Germinal center (tissue), 1 donor: ENCODE data around the gene SCMH1.
A peak's percentile ranks its signal among the peaks of the same experiment; 100 is the strongest.
"Not testable (repeated sequence)": the region's sequence is repeated elsewhere in the genome, so short reads cannot be mapped to it uniquely, and the experiment has no call there.

ENCODE experiments used
- DNase-seq: peaks from one replicate; pipeline ENCODE4 v3.0.0; 2012; ENCODE audit warnings: mixed read lengths, low spot score

Gene SCMH1

DNA sequence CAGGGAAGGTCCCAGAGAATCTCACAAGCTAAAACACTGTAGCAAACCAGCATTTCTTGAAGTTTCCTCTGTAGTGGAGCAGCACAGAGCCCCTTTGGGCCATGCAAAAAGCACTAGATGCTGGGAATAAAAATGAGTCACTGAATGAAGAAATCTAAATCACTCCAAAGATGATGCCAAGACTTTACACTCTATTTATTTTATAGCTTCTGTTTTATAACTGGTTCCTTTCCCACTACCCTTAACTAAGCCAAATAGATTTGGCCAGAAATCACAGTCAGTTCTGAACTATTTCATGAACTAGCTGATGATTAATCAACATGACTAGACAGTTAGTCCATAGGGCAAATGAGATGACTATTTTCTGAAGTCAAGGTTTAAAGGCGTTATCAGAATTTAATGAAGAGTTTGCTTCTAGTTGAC is 89.5 kb downstream of the SCMH1 start:
- no peak for DNase-seq

GRCh38 chr1:41151846-41152245 is 90.3 kb downstream of the SCMH1 start:
- DNase-seq = no peak

GRCh38 chr1:41149570-41149969 is 92.5 kb downstream of the SCMH1 start:
- DNase-seq = no peak

- no peak for DNase-seq
Observed at GRCh38 chr1:41144285-41144684, 97.8 kb downstream of the SCMH1 start.

DNA sequence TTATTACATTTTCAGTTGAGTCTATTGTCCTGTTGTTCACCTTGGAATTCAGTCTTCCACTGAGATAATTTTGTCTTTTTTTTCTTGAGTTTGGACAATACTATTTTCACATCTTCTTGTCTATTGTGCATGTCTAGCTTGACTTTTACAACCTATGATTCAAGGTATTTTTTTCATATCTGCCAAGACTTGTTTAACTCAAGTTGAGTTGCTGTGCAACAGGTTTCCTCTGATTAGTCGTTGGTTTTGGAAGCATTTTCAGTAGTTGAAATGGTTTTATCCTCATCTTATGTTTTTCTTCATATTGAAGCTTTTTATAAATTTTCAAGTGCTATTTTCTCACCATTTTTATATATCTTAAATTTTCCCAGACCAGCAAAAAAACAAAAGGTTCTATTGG is 103.6 kb downstream of the SCMH1 start:
- no peak for DNase-seq

- no peak for DNase-seq
Observed at GRCh38 chr1:41135196-41135947, 106.7 kb downstream of the SCMH1 start.

GRCh38 chr1:41134325-41134724 is 107.8 kb downstream of the SCMH1 start:
- DNase-seq = not testable (repeated sequence)

GRCh38 chr1:41122851-41123518 is 119.1 kb downstream of the SCMH1 start:
- peak; percentile 10 for DNase-seq

GRCh38 chr1:41122148-41122547 is 120.0 kb downstream of the SCMH1 start:
- no peak for DNase-seq

DNA sequence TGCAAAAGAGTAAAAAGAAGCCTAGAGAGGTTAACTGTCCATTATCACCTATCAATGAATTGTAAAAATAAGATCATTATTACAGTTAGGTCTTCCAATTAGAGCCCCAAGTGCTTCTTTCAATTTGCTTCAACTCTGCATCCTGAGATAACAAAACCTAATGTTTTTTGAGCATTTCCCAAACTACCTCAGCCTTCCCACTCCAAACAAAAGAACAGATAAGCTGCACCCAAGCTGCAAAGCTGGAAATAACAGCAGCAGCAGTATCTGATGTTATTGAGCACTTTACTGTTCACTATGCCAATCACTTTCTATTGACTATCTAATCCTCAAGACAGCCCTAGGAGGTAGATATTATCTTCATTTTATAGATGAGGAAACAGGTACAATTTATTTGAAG is 123.5 kb downstream of the SCMH1 start:
- DNase-seq = no peak

GRCh38 chr1:41117241-41117640 is 124.9 kb downstream of the SCMH1 start:
- not testable (repeated sequence) for DNase-seq

DNA sequence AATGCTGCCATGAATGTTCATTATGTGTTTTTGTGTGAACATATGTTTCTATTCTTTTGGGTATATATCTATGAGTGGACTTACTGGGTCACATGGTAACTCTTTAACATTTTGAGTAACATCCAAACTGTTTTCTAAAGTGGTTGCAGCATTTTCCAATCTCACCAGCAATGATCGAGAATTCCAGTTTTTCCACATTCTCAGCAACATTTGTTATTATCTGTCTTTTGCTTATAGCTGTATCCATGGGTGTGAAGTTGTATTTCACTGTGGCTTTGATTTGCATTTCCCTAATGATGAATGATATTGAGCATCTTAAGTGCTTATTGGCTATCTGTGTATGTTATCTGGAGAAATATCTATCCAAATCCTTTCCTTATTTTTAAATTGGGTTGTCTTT is 131.4 kb downstream of the SCMH1 start:
- DNase-seq = no peak

- DNase-seq = no peak
Observed at GRCh38 chr1:41110286-41110685, 131.8 kb downstream of the SCMH1 start.

GRCh38 chr1:41109310-41110197 is 132.6 kb downstream of the SCMH1 start:
- no peak for DNase-seq

- no peak for DNase-seq
Observed at GRCh38 chr1:41108696-41109275, 133.3 kb downstream of the SCMH1 start.

GRCh38 chr1:41103766-41104165 is 138.3 kb downstream of the SCMH1 start:
- DNase-seq = no peak

DNA sequence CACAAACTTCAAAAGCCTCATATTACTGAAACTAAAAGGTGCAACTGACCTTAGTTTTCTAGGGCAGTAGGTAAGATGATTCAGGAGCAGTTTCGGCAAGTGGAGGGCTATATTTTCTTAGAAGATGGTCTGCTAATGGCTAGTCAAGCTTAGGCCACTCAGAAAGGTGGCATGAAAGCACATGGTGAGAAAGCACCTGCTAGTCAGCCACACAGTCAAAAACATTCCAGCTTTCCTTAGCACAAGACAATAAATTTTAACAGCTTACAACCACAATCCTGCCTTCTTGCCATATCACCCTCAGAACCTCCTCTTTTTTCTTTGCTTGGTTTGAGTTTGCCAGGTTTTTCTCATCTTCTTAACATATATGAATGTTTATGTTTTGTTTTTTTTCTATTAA is 139.5 kb downstream of the SCMH1 start:
- DNase-seq = no peak

DNA sequence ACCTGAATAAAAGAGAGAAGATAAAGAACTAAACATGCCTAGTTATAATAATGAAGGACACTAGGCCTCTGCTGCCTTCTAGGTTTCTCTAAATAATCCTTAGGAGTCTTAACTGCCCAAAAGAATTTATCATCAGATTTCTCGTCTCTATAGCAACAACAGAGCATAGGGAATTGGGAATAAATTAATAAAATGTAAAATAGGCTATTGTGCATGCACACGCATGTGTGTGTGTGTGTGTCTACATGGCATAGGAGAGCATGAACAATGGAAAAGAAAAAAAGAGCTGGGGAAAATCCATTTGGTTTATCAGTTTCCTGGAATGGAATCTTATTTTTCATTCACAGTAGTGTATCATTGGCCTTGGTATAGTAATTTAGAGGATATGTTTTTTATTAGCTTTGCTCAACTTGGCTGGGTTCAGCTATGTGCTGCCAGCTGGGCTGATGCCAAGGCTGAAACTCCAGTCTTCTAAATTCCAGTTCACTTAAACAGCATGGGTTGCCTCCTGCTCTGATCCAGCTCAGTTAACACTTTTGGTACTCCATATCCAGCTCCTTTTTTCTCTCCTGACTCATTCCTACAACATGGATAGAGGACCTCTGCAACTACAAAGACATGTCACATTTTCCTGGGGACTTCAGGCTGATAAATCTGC is 140.0 kb downstream of the SCMH1 start:
- DNase-seq = no peak

GRCh38 chr1:41101076-41101475 is 141.0 kb downstream of the SCMH1 start:
- no peak for DNase-seq

- no peak for DNase-seq
Observed at GRCh38 chr1:41100170-41100569, 141.9 kb downstream of the SCMH1 start.

DNA sequence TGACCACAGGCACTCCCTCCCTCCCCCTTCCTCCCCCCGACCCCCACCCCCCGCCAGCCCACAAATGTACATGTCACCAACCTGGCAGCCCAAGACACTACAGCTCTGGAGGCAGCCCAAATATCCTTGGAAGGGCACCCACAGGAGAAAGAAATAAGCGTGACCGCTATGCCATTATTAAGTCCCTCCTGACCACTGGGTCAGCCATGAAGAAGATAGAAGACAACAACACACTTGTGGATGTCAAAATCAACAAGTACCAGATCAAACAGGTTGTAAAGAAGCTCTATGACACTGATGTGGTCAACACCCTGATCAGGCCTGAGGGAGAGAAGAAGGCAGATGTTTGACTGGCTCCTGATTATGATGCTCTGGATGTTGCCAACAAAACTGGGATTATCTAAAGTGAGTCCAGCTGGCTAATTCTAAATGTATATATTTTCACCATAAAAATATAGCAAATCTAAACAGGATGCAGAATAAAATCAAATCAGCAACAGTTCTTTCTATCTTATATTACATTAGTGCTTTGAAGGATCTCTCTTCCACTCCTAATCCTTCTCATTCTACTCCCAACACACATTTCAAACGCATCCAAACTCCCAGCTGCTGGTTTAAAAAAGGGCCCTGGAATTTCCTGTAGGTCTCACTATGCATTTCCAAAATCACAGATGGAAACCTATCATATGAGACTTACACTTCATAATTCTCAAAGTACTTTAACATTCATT is 143.2 kb downstream of the SCMH1 start:
- DNase-seq = no peak
